ENCODE measurements around the gene ZFP14.

- TF ChIP-seq CTCF (IDR thresholded peaks at IDR 0.05) (no peak), POLR2A (IDR thresholded peaks at IDR 0.05) (no peak), EP300 (IDR thresholded peaks at IDR 0.05) (no peak)
These were observed 39.4 kb upstream of the ZFP14 start, which contains the start of gene ZFP82 for GRCh38 chr19:36418287-36419001.
